SK-MEL-5 (cell line): Measurements from ENCODE around the gene HYI. TPM values are rescaled to one million over a fixed set of nuclear protein-coding genes. Genes with fewer than 3 reads are reported as not detected.

Source experiments
- DNase-seq: peaks from one replicate; pipeline ENCODE4 v3.0.0-alpha.2; 2016; ENCODE audit warnings: low read depth, low spot score
- in situ Hi-C: cut with HindIII; loops from 2 replicates; pipeline ENCODE4 v1.10.0; 2016; ENCODE audit warnings: low sequenced_read_pairs, high pct_unique_total_duplicates, low pct_unique_long_range_greater_than_20kb
- total RNA-seq: library from RNA; depleted of rRNA; stranded (reverse); fragments of >200 nt; shearing (Covaris generic); gene quantifications from 2 replicates; pipeline ENCODE4 v1.2.3, GENCODE V29; 2014

Gene HYI
- total RNA-seq, 1 experiment from 2014 or later = 0.74 TPM

- in situ Hi-C loops = no loop called here
- no peak for DNase-seq
Measured at GRCh38 chr1:43448955-43449707, 4.6 kb downstream of the HYI start.

DNA sequence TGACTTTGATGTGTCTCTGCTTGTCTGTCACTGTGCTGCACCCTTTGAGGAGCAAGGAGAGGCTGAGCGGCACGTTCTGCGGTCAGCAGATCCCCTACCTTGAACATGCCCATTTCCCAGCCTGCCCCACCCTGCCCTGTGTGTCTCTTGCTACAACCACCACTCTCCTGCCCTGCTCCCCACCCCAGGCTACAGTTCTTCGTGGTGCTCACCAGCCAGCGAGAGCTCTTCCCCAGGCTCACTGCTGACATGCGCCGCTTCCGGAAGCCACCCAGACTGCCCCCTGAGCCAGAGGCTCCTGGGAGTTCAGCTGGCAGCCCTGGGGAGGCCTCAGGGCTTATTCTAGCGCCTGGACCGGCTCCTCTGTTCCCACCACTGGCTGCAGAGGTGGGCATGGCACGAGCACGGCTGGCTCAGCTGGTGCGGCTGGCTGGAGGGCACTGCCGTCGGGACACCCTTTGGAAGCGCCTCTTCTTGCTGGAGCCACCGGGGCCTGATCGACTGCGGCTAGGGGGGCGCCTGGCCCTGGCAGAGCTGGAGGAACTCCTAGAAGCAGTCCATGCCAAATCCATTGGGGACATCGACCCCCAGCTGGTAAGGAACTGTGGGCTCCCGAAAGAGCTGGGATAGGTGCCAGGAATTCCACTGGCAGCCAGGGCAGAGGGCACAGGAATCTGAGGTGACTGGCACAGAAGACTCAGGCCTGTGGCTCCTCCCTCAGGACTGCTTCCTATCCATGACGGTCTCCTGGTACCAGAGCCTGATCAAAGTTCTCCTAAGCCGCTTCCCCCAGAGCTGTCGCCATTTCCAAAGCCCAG lies 5.6 kb downstream of the HYI start:
- in situ Hi-C loops = no loop called here
- DNase-seq = no peak

GRCh38 chr1:43446881-43447835 lies 6.6 kb downstream of the HYI start:
- no peak for DNase-seq
- in situ Hi-C loops = no loop called here

DNA sequence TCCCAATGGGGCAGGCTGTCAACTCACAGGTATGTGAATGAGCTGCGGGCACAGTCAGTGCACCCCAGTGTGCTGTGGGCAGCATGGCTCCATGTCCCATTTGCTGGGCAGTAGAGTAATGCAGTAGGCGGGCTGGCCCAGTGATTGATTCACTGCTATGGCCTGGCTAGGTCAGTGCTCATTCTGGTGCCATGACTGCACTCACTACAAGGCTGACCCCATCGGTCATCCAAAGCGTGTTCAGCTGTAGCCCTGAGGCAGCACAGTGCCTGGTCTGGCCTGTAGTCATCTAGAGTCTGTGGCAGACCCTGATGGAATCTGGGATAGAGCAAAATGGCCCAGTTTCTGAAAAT lies 7.4 kb downstream of the HYI start:
- in situ Hi-C loops = no loop called here
- DNase-seq = no peak

- no peak for DNase-seq
- in situ Hi-C loops = no loop called here
Measured at GRCh38 chr1:43445606-43446387, 7.9 kb downstream of the HYI start.

DNA sequence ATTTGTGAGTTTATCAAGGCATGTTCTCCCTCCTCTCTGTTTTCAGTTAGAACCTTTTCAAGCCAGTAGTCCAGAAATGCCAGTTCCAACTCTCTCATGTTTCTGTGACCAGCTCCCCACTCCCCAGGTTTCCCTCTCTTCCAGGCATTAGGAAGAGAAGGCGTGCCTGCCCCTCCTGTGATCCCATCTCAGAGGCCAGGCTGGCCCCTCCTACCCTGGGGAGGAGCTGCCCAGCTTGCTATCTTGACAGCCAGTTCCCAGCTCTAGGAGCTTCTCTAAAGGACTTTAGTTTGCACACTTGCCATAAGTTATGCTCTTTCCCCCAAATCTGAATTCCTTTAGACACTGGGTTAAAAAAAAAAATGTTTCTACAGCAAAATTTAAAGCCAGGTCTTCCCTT lies 8.9 kb downstream of the HYI start:
- DNase-seq = no peak
- in situ Hi-C loops = no loop called here

GRCh38 chr1:43444151-43444828 lies 9.4 kb downstream of the HYI start:
- in situ Hi-C loops = no loop called here

DNA sequence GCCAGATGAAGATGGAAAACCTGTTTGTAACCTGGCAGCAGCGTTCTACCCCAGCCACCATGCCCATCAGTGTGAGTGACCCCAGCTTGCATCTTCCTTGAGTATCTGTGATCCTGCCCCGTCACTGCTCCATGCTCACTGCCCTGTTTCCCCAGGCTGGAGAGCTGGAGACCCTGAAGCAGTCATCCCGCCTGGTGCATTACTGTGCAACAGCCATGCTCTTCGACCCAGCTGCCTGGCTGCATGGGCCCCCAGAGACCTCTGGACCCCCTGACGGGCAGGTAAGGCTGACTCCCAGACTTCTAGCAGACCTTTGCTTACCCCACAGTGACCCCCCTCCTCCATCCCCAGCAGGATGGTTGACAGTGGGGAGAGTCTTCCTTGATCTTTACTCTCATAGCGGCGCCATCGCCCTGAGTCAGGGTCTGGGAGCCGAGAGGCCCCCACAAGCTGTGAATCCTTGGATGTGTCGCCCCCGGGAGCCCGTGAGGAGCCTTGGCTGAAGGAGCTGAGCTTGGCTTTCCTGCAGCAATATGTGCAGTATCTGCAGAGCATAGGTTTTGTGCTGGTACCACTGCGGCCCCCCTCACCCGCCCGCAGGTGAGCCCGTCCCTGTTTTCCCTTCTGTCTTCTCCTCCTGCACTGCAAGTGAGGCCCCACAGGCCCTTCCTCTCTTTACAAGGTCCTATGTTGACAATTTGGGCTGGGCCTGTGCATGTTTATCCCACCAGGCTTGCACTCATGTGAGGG lies 10.4 kb downstream of the HYI start:
- no peak for DNase-seq
- in situ Hi-C loops = no loop called here

More at GRCh38 chr1:43444151-43444828, 9.4 kb downstream of the HYI start:
- DNase-seq = no peak

GRCh38 chr1:43442756-43443155 lies 11.0 kb downstream of the HYI start:
- in situ Hi-C loops = no loop called here
- DNase-seq = no peak

DNA sequence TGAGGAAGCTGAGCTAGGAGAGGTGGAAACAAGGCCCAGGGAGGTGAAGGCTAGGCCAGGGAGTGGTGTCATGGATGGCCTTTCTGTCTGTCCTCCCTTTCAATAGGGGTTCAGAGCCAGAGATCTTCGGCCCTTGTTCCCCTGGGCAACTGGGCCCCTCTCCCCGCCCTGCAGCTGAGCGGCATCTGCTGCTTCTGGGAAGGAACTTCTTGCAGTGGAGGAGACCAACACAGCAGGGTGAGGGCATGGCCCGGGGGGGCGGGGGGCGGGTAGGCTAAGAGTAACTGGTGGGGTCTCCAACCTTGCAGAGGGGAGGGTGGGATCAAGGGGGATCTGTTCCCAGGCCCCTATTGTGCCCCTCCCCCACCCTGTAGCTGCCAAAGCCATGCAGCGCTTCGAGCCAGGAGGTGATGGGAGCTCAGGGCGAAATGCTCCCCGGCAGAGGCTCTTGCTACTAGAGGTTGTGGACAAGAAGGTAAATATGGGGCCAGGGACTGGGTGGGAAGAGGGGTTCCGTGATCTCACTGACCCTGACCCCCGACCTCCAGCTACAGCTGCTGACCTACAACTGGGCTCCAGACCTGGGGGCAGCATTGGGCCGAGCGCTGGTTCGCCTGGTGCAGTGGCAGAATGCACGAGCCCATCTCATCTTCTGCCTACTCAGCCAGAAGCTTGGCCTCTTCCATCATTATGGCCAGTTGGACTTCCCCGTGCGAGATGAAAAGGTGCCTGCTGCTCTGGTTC lies 11.7 kb downstream of the HYI start:
- in situ Hi-C loops = no loop called here
- DNase-seq = no peak

DNA sequence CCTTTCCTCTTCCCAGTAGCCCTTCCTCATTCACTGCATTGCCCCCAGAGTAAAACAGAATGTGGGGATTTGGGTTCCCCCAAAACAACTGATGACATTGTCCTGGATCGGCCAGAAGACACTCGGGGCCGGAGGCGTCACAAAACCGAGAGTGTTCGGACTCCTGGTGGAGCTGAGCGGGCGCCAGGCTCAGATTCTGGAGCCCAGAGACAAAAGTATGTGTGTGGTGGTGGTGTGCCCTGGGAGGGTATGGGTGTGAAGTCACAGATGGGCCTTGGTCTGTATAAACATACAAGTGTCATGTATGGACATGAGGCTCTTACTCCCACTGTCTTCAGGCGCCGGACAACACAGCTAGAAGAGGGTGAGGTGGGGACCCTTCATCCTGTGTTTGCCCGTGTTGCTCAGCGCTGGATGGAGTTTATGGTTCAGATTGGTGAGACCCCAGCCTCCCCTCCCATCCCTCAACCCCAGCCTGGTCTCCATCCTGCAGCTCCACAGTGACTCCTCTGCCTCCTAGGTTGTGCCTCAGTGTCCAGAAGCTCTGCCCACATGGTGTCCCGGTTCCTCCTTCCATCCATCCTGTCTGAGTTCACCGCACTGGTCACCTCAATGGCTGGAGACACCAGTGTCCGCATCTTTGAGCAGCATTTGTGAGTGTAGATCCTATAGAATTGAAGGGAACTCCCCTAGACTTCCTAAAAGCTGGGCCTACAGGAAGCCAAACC lies 12.4 kb downstream of the HYI start:
- in situ Hi-C loops = no loop called here
- no peak for DNase-seq

- no peak for DNase-seq
- in situ Hi-C loops = no loop called here
Measured at GRCh38 chr1:43440358-43440757, 13.4 kb downstream of the HYI start.

DNA sequence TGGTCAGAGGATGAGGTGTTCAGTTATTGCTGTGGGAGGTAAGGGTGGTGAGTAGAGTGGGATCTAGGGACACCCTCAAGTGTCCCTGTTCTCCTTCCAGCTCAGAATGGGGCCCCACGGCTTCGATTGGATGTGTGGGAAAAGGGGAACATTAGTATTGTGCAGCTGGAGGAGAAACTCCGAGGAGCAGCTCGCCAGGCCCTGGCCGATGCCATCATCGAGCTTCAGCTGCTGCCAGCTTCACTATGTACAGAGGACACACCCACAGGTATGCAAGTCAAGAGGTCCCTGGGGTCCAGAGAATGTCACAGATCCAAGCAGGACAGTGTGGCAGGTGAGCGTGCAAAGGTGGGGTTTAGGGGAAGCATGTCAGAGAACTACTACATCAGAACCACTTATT lies 13.9 kb downstream of the HYI start:
- in situ Hi-C loops = no loop called here

DNA sequence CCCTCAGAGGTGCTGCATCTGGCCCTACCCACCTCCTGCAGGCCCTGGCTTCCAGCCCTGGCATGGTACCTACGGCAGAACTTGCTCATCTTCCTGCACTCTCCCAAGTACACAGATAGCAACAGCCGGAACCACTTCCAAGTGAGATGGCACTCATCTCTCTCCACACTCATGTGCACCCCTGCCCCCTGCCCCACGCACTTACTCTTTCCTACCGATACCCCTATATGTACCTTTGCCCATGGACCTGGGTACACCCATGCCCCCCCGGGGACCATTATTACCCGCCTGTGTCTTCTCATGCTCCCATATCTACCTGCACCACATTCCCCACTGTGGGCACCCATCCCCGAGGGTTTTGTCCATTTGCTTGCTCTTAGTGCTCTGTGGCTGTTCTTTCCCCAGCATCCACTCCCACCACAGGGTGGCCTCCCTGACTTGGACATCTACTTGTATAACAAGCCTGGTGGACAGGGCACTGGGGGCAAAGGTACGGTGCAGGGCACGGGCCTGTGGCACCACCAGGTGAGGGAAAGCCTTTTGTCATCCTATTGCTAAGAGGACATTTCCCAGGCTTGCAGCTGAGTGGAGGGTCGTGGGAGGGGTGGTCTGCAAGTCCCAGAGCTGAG lies 14.7 kb downstream of the HYI start:
- no peak for DNase-seq
- in situ Hi-C loops = no loop called here

More for the DNA sequence above, 13.9 kb downstream of the HYI start:
- no peak for DNase-seq

- in situ Hi-C loops = no loop called here
- DNase-seq = no peak
Measured at GRCh38 chr1:43438576-43438952, 15.2 kb downstream of the HYI start.
